Heart right ventricle (tissue), 16 donors: ENCODE data around the gene MPRIP. TPM values are rescaled to one million over a fixed set of nuclear protein-coding genes. Genes with fewer than 3 reads are reported as not detected.

Experiments
- ATAC-seq, 8 donors: fragments of 200-7000 bp; cut with Tn5 transposase; one replicate each; pipeline ENCODE4 v1.9.1; 2020; ENCODE audit warnings: mild to moderate bottlenecking in 8 of 8, moderate library complexity in 8 of 8, moderate number of reproducible peaks in 1 of 8
- DNase-seq, 2 donors: peaks; one replicate each; pipeline ENCODE4 v3.0.0-alpha.2; 2020
- H3K27ac ChIP-seq, 10 donors: fragments of 200-600 bp; sonication (generic) in 2 of 10; one replicate each; pipeline versions ENCODE4 v1.5.0 to v1.8.0; 2020 to 2022; ENCODE audit warnings: mild to moderate bottlenecking in 3 of 10
- H3K27me3 ChIP-seq, 7 donors: fragments of 200-600 bp; one replicate each; pipeline ENCODE4 v1.8.0; 2021 to 2022; ENCODE audit warnings: mild to moderate bottlenecking in 2 of 7
- H3K36me3 ChIP-seq, 9 donors: fragments of 200-600 bp; sonication (generic) in 1 of 9; one replicate each; pipeline versions ENCODE4 v1.5.0 to v1.8.0; 2020 to 2022; ENCODE audit warnings: mild to moderate bottlenecking in 2 of 9
- H3K4me1 ChIP-seq, 9 donors: fragments of 200-600 bp; sonication (generic) in 1 of 9; one replicate each; pipeline versions ENCODE4 v1.5.0 to v1.8.0; 2020 to 2022; ENCODE audit warnings: mild to moderate bottlenecking in 4 of 9
- H3K4me3 ChIP-seq, 10 donors: fragments of 200-600 bp; sonication (generic) in 2 of 10; one replicate each; pipeline versions ENCODE4 v1.5.0 to v1.8.0; 2020 to 2022; ENCODE audit warnings: mild to moderate bottlenecking in 7 of 10, moderate library complexity in 2 of 10
- H3K9me3 ChIP-seq, 11 donors: fragments of 200-600 bp in 10 of 11; sonication (generic) in 2 of 11; one replicate each; pipeline versions ENCODE4 v1.5.0 to v1.8.0; 2013 to 2022; ENCODE audit warnings: mild to moderate bottlenecking in 2 of 11, control low read depth in 1 of 11, moderate library complexity in 1 of 11
- CTCF ChIP-seq, 9 donors: fragments of 200-600 bp; sonication (generic) in 2 of 9; IDR thresholded peaks; one replicate each; pipeline versions ENCODE4 v1.5.0 to v1.8.0; 2021 to 2022; ENCODE audit warnings: antibody characterized with exemption in 9 of 9, mild to moderate bottlenecking in 5 of 9, moderate library complexity in 1 of 9
- WGBS, 2 donors: extraction: QIAGEN DNeasy Blood & Tissue Kit; methylation state at CpG; one replicate each; pipeline ENCODE4 v1.1.7; 2013; ENCODE audit warnings: inconsistent platforms in 1 of 2; 5-methylcytosine and 5-hydroxymethylcytosine counted together
- intact Hi-C, 10 donors: fragments of 100-400 bp; cut with DNase I; formaldehyde crosslinking; loops; one replicate each; pipeline versions ENCODE4 v1.11.1 to v1.14.2; 2022
- polyA plus RNA-seq, 2 donors: library from polyadenylated mRNA; stranded (reverse); fragments of 200-250 nt; gene quantifications; one replicate each; pipeline ENCODE4 v1.2.3, GENCODE V29; 2013
- total RNA-seq, 10 donors: library from RNA; stranded (reverse); fragmentation: NEBNext Ultra II Directional in 3 of 10; extraction: Animal tissue kit (Norgen Biotek cat#: 25700) in 3 of 10; gene quantifications; one replicate each; pipeline versions ENCODE4 v1.2.1 to v1.2.4, GENCODE V29; 2021 to 2023
- donor health status: Arrhythmogenic right ventricular cardiomyopathy.
- donor health status: ischemic (EF 13 %, LVEDD 7.1; RV severe dilation, severe dysfunction).
- donor health status: healthy with polysubstance abuse.
- donor health status: DM: no; HTN: yes; CAD: no.
- donor health status: DM: no; HTN: no; CAD: no.
- donor health status: ischemic (EF 25% LVEDD 6.9; RV normal size, moderate dysfunction).
- donor health status: ischemic (EF 25% LVEDD 5.7; RV mildly dilated, moderate dysfunction).
- donor health status: healthy.
- donor health status: DM: yes; HTN: yes; CAD: no.
- donor health status: Ischemic cardiomyopathy.
- donor health status: ischemic (EF 35%, LVEDD 5.7; RV mildly dilated, moderate dysfunction).
- donor health status: nonischemic (EF 11% LVEDD 7.7; RV severe dilation, severe dysfunction).
- donor health status: DM: yes; HTN: yes; CAD: no.
- donor health status: PGD.
- donor health status: ischemic (EF 29% LVEDD 5.4; RV normal size, mild dysfunction).
- donor health status: nonischemic (EF 23%, LVEDD 6.1; RV moderate dilation, normal function).

The MPRIP gene
- total and polyA plus RNA-seq, 12 donors = 225 to 409 (median 321) TPM

- Histone ChIP-seq H3K9me3 (no peaks in the 10 kb centered on the region), H3K36me3 (peaks cover 0 to 69% (median 26%) of the 10 kb centered on the region in 9 donors), H3K27me3 (no peaks in the 10 kb centered on the region), H3K4me3 (no peak overlapping the region), H3K27ac (peak overlapping the region in 2 of 10 donors; percentile 23 to 75), H3K4me1 (peaks cover 13 to 79% (median 63%) of the 10 kb centered on the region in 9 donors)
- ATAC-seq (no peak), DNase-seq (no peak)
- 66 to 67% methylated on average over 14 of the region's 14 CpGs for WGBS, 2 donors
- no peak for TF ChIP-seq CTCF (IDR thresholded peaks at IDR 0.05)
- intact Hi-C loops = loop anchor here in 2 of 10 donors (1.0 to 5.0 kb wide), 2 partner anchors 50 to 93 kb away; partner anchors contain the start of gene FLCN (in 1 of the 2)
Measured at GRCh38 chr17:17186551-17187505, 144.6 kb downstream of the MPRIP start.

GRCh38 chr17:17188586-17188985 is 146.3 kb downstream of the MPRIP start:
- H3K27me3 ChIP-seq = no peaks in the 10 kb centered on the region
- no peak for TF ChIP-seq CTCF (IDR thresholded peaks at IDR 0.05)
- DNase-seq (no peak), ATAC-seq (no peak)
- 94 to 95% methylated on average over 4 of the region's 4 CpGs for WGBS, 2 donors
- H3K4me1 ChIP-seq = peaks cover 13 to 74% (median 64%) of the 10 kb centered on the region in 9 donors
- no peak overlapping the region for H3K4me3 ChIP-seq
- peaks cover 0 to 52% (median 15%) of the 10 kb centered on the region in 9 donors for H3K36me3 ChIP-seq
- intact Hi-C loops = loop anchor here in 1 of 10 donors (5.0 kb wide), 1 partner anchor 49 kb away; the partner anchor contains the start of gene FLCN
- H3K27ac ChIP-seq = no peak overlapping the region
- no peaks in the 10 kb centered on the region for H3K9me3 ChIP-seq

- no peak for DNase-seq
- TF ChIP-seq CTCF (IDR thresholded peaks at IDR 0.05) = no peak
- ATAC-seq = no peak
- H3K4me1 ChIP-seq = peaks cover 9 to 64% (median 54%) of the 10 kb centered on the region in 9 donors
- WGBS, 2 donors = 37 to 56% methylated on average over 4 of the region's 4 CpGs
- no peaks in the 10 kb centered on the region for H3K27me3 ChIP-seq
- peaks cover 0 to 42% (median 15%) of the 10 kb centered on the region in 9 donors for H3K36me3 ChIP-seq
- H3K9me3 ChIP-seq = no peaks in the 10 kb centered on the region
- intact Hi-C loops = loop anchor here in 1 of 10 donors (5.0 kb wide), 1 partner anchor 48 kb away; the partner anchor contains the start of gene FLCN
- H3K4me3 ChIP-seq = no peak overlapping the region
- H3K27ac ChIP-seq = peak overlapping the region in 3 of 10 donors; percentile 26 to 88 (median 76)
Measured at GRCh38 chr17:17189559-17189958, 147.3 kb downstream of the MPRIP start.

GRCh38 chr17:17190188-17190587 is 147.9 kb downstream of the MPRIP start:
- ATAC-seq (peak in 7 of 8 donors; percentile 34 to 80 (median 56)), DNase-seq (no peak)
- intact Hi-C loops = loop anchor here in 1 of 10 donors (5.0 kb wide), 1 partner anchor 48 kb away; no protein-coding TSS in a partner anchor
- Histone ChIP-seq H3K4me1 (peaks cover 8 to 58% (median 48%) of the 10 kb centered on the region in 9 donors), H3K9me3 (no peaks in the 10 kb centered on the region), H3K4me3 (no peak overlapping the region), H3K27me3 (no peaks in the 10 kb centered on the region), H3K36me3 (peaks cover 0 to 42% (median 15%) of the 10 kb centered on the region in 9 donors), H3K27ac (peak overlapping the region in 8 of 10 donors; percentile 5 to 88 (median 74))
- WGBS, 2 donors = 46 to 57% methylated on average over 7 of the region's 7 CpGs
- TF ChIP-seq CTCF (IDR thresholded peaks at IDR 0.05) = peak in 2 of 9 donors; percentile 14 to 17
